ENCODE data around the gene SLC35G4. TPM values are rescaled to one million over a fixed set of nuclear protein-coding genes. Genes with fewer than 3 reads are reported as not detected.
"Not testable (repeated sequence)": the region's sequence is repeated elsewhere in the genome, so short reads cannot be mapped to it uniquely, and the experiment has no call there.

Gene SLC35G4
- total and polyA plus RNA-seq, 2 of the 4 experiments (the other 2 are of a cell fraction) = not detected

DNA sequence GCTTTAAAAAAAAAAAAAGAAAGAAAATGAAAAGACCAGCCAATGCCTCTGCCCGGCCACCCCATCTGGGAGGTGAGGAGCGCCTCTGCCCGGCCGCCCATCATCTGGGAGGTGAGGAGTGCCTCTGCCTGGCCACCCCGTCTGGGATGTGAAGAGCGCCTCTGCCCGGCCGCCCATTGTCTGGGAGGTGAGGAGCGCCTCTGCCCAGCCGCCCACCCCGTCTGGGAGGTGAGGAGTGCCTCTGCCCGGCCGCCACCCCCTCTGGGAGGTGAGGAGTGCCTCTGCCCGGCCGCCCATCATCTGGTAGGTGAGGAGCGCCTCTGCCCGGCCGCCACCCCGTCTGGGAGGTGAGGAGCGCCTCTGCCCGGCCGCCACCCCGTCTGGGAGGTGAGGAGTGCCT, 37.9 kb downstream of the SLC35G4 start:
- H4K8ac ChIP-seq (ENCODE audit: low read depth in 2 of 2, low read length in 2 of 2); in situ Hi-C loops (cut with MboI; ENCODE audit: low sequenced_read_pairs); H4K91ac ChIP-seq (ENCODE audit: insufficient read depth, low read depth, low read length); H3K4me2 ChIP-seq (ENCODE audit: low read depth, low read length); H3K9ac ChIP-seq (ENCODE audit: low read depth, low read length); H3K27me3 ChIP-seq (ENCODE audit: control insufficient read depth, insufficient read depth, low read length); H3K23ac ChIP-seq (ENCODE audit: low read depth, low read length); H2AK5ac ChIP-seq (ENCODE audit: low read depth, low read length); dilution Hi-C loops (cut with HindIII; ENCODE audit: low sequenced_read_pairs, unreplicated experiment); H2BK120ac ChIP-seq (ENCODE audit: low read depth, low read length); POLR2A ChIA-PET (ENCODE audit: unreplicated experiment); H3K79me1 ChIP-seq (ENCODE audit: low read depth in 1 of 2, low read length in 2 of 2); H3K27ac ChIP-seq (ENCODE audit: insufficient read depth, low read length); H3K18ac ChIP-seq (ENCODE audit: low read depth, low read length); H3K4me3 ChIP-seq (ENCODE audit: insufficient read depth, low read depth, low read length); H3K9me1 ChIP-seq (ENCODE audit: insufficient read depth, low read length); CTCF ChIA-PET; H4K5ac ChIP-seq (ENCODE audit: low read depth, low read length); H3K56ac ChIP-seq (ENCODE audit: extremely low read depth, insufficient read depth, low read length); H3K36me3 ChIP-seq (ENCODE audit: control insufficient read depth, insufficient read depth, low read length); H3K9me3 ChIP-seq (ENCODE audit: control insufficient read depth, insufficient read depth, low read length); DNase-seq; H2BK20ac ChIP-seq (ENCODE audit: low read depth, low read length); ATAC-seq (ENCODE audit: low read depth); intact Hi-C loops (cut with micrococcal nuclease); H2AK9ac ChIP-seq (replicated peaks; ENCODE audit: low read depth, low read length, poor library complexity); H2AFZ ChIP-seq (replicated peaks; ENCODE audit: low read length, poor library complexity); H3K14ac ChIP-seq (replicated peaks; ENCODE audit: low read depth, low read length); BruUV-seq (replicated peaks); H2BK5ac ChIP-seq (ENCODE audit: low read depth, low read length, poor library complexity, severe bottlenecking); H4K20me1 ChIP-seq (ENCODE audit: insufficient read depth, low read length); H2BK15ac ChIP-seq (ENCODE audit: low read depth, low read length); H3K4me1 ChIP-seq (ENCODE audit: control insufficient read depth, insufficient read depth, low read length); H3K4ac ChIP-seq (ENCODE audit: low read depth, low read length): not testable (repeated sequence)
- WGBS, 2 experiments (ENCODE audit: extremely low coverage in 2 of 2, insufficient read length in 1 of 2) = 80% methylated on average over 1 of the region's 23 CpGs; no CpG with 5 or more reads in 1 of the 2 experiments

GRCh38 chr18:11647804-11648203, 38.4 kb downstream of the SLC35G4 start:
- H3K4ac ChIP-seq (ENCODE audit: low read depth, low read length); H3K4me1 ChIP-seq (ENCODE audit: control insufficient read depth, insufficient read depth, low read length); H3K14ac ChIP-seq (replicated peaks; ENCODE audit: low read depth, low read length); H3K9ac ChIP-seq (ENCODE audit: low read depth, low read length); H2BK15ac ChIP-seq (ENCODE audit: low read depth, low read length); ATAC-seq (ENCODE audit: low read depth); DNase-seq; H3K4me2 ChIP-seq (ENCODE audit: low read depth, low read length); H3K79me1 ChIP-seq (ENCODE audit: low read depth in 1 of 2, low read length in 2 of 2); H3K4me3 ChIP-seq (ENCODE audit: insufficient read depth, low read depth, low read length); H3K9me1 ChIP-seq (ENCODE audit: insufficient read depth, low read length); H2BK20ac ChIP-seq (ENCODE audit: low read depth, low read length); H4K91ac ChIP-seq (ENCODE audit: insufficient read depth, low read depth, low read length); H4K5ac ChIP-seq (ENCODE audit: low read depth, low read length); H3K23ac ChIP-seq (ENCODE audit: low read depth, low read length); POLR2A ChIA-PET (ENCODE audit: unreplicated experiment); in situ Hi-C loops (cut with MboI; ENCODE audit: low sequenced_read_pairs); H3K27ac ChIP-seq (ENCODE audit: insufficient read depth, low read length); H3K56ac ChIP-seq (ENCODE audit: extremely low read depth, insufficient read depth, low read length); intact Hi-C loops (cut with micrococcal nuclease); H2BK120ac ChIP-seq (ENCODE audit: low read depth, low read length); H2AFZ ChIP-seq (replicated peaks; ENCODE audit: low read length, poor library complexity); H3K18ac ChIP-seq (ENCODE audit: low read depth, low read length); H2AK5ac ChIP-seq (ENCODE audit: low read depth, low read length); H4K8ac ChIP-seq (ENCODE audit: low read depth in 2 of 2, low read length in 2 of 2); H3K27me3 ChIP-seq (ENCODE audit: control insufficient read depth, insufficient read depth, low read length); H4K20me1 ChIP-seq (ENCODE audit: insufficient read depth, low read length); CTCF ChIA-PET; H2AK9ac ChIP-seq (replicated peaks; ENCODE audit: low read depth, low read length, poor library complexity); BruUV-seq (replicated peaks); H3K36me3 ChIP-seq (ENCODE audit: control insufficient read depth, insufficient read depth, low read length); H3K9me3 ChIP-seq (ENCODE audit: control insufficient read depth, insufficient read depth, low read length); H2BK5ac ChIP-seq (ENCODE audit: low read depth, low read length, poor library complexity, severe bottlenecking); dilution Hi-C loops (cut with HindIII; ENCODE audit: low sequenced_read_pairs, unreplicated experiment): not testable (repeated sequence)
- WGBS, 2 experiments (ENCODE audit: extremely low coverage in 2 of 2, insufficient read length in 1 of 2) = 86% methylated on average over 8 of the region's 26 CpGs; no CpG with 5 or more reads in 1 of the 2 experiments
